ENCODE measurements around the gene VIPR2. TPM values are rescaled to one million over a fixed set of nuclear protein-coding genes. Genes with fewer than 3 reads are reported as not detected.
"Not testable (repeated sequence)": the region's sequence is repeated elsewhere in the genome, so short reads cannot be mapped to it uniquely, and the experiment has no call there.

Gene VIPR2
- total RNA-seq, 1 experiment from 2014 or later = not detected

- H3K27ac ChIP-seq (ENCODE audit: low read length) = no peak overlapping the region
- H3K27me3 ChIP-seq (ENCODE audit: low read length) = no peaks in the 10 kb centered on the region
- no peak overlapping the region for H3K9ac ChIP-seq (ENCODE audit: low read length)
- H4K20me1 ChIP-seq (ENCODE audit: insufficient read depth, low read depth, low read length) = no peaks in the 10 kb centered on the region
- no peaks in the 10 kb centered on the region for H3K79me2 ChIP-seq (ENCODE audit: low read length)
- no peaks in the 10 kb centered on the region for H3K36me3 ChIP-seq (ENCODE audit: insufficient read depth, low read length)
- no peaks in the 10 kb centered on the region for H3K4me1 ChIP-seq (ENCODE audit: low read length)
- H3K9me3 ChIP-seq (ENCODE audit: low read length) = no peaks in the 10 kb centered on the region
- no peak overlapping the region for H3K4me2 ChIP-seq (ENCODE audit: low read depth, low read length, poor library complexity, severe bottlenecking)
- no peak overlapping the region for H3K4me3 ChIP-seq (ENCODE audit: low read length)
- DNase-seq = no peak
- H2AFZ ChIP-seq (ENCODE audit: low read length) = no peak overlapping the region
- no peaks in the 10 kb centered on the region for H3K9me2 ChIP-seq (replicated peaks; ENCODE audit: insufficient read depth, low read length)
Observed at GRCh38 chr7:159005618-159006017, 139.0 kb downstream of the VIPR2 start.

- Histone ChIP-seq H4K20me1 (ENCODE audit: insufficient read depth, low read depth, low read length) (no peaks in the 10 kb centered on the region), H3K27ac (ENCODE audit: low read length) (no peak overlapping the region), H2AFZ (ENCODE audit: low read length) (no peak overlapping the region), H3K4me3 (ENCODE audit: low read length) (no peak overlapping the region), H3K9me3 (ENCODE audit: low read length) (no peaks in the 10 kb centered on the region), H3K9ac (ENCODE audit: low read length) (no peak overlapping the region), H3K27me3 (ENCODE audit: low read length) (no peaks in the 10 kb centered on the region), H3K9me2 (replicated peaks; ENCODE audit: insufficient read depth, low read length) (no peaks in the 10 kb centered on the region), H3K36me3 (ENCODE audit: insufficient read depth, low read length) (no peaks in the 10 kb centered on the region), H3K4me2 (ENCODE audit: low read depth, low read length, poor library complexity, severe bottlenecking) (no peak overlapping the region), H3K4me1 (ENCODE audit: low read length) (no peaks in the 10 kb centered on the region), H3K79me2 (ENCODE audit: low read length) (no peaks in the 10 kb centered on the region)
- no peak for DNase-seq
Observed at GRCh38 chr7:159004411-159004810, 140.3 kb downstream of the VIPR2 start.

GRCh38 chr7:159001811-159002210 lies 142.9 kb downstream of the VIPR2 start:
- Histone ChIP-seq H3K27ac (ENCODE audit: low read length) (no peak overlapping the region), H3K9ac (ENCODE audit: low read length) (no peak overlapping the region), H3K4me3 (ENCODE audit: low read length) (no peak overlapping the region)

GRCh38 chr7:159000859-159001435 lies 143.7 kb downstream of the VIPR2 start:
- peak; percentile 51 for DNase-seq
- H3K27me3 ChIP-seq (ENCODE audit: low read length) = no peaks in the 10 kb centered on the region
- no peak overlapping the region for H2AFZ ChIP-seq (ENCODE audit: low read length)

More at GRCh38 chr7:159001811-159002210, 142.9 kb downstream of the VIPR2 start:
- H3K27me3 ChIP-seq (ENCODE audit: low read length) = no peaks in the 10 kb centered on the region
- H4K20me1 ChIP-seq (ENCODE audit: insufficient read depth, low read depth, low read length) = no peaks in the 10 kb centered on the region
- no peaks in the 10 kb centered on the region for H3K9me3 ChIP-seq (ENCODE audit: low read length)
- H3K79me2 ChIP-seq (ENCODE audit: low read length) = no peaks in the 10 kb centered on the region
- no peaks in the 10 kb centered on the region for H3K9me2 ChIP-seq (replicated peaks; ENCODE audit: insufficient read depth, low read length)
- no peak overlapping the region for H2AFZ ChIP-seq (ENCODE audit: low read length)
- no peak for DNase-seq
- no peak overlapping the region for H3K4me2 ChIP-seq (ENCODE audit: low read depth, low read length, poor library complexity, severe bottlenecking)
- H3K36me3 ChIP-seq (ENCODE audit: insufficient read depth, low read length) = no peaks in the 10 kb centered on the region
- no peaks in the 10 kb centered on the region for H3K4me1 ChIP-seq (ENCODE audit: low read length)

GRCh38 chr7:159000070-159000469 lies 144.6 kb downstream of the VIPR2 start:
- Histone ChIP-seq H3K4me2 (ENCODE audit: low read depth, low read length, poor library complexity, severe bottlenecking) (no peak overlapping the region), H3K4me3 (ENCODE audit: low read length) (no peak overlapping the region), H3K9ac (ENCODE audit: low read length) (no peak overlapping the region), H3K27me3 (ENCODE audit: low read length) (no peaks in the 10 kb centered on the region), H4K20me1 (ENCODE audit: insufficient read depth, low read depth, low read length) (no peaks in the 10 kb centered on the region), H3K79me2 (ENCODE audit: low read length) (no peaks in the 10 kb centered on the region), H3K27ac (ENCODE audit: low read length) (no peak overlapping the region), H3K9me3 (ENCODE audit: low read length) (no peaks in the 10 kb centered on the region), H3K4me1 (ENCODE audit: low read length) (no peaks in the 10 kb centered on the region), H3K36me3 (ENCODE audit: insufficient read depth, low read length) (no peaks in the 10 kb centered on the region), H2AFZ (ENCODE audit: low read length) (no peak overlapping the region), H3K9me2 (replicated peaks; ENCODE audit: insufficient read depth, low read length) (no peaks in the 10 kb centered on the region)
- DNase-seq = no peak

More at GRCh38 chr7:159000859-159001435, 143.7 kb downstream of the VIPR2 start:
- Histone ChIP-seq H3K4me3 (ENCODE audit: low read length) (no peak overlapping the region), H3K4me2 (ENCODE audit: low read depth, low read length, poor library complexity, severe bottlenecking) (no peak overlapping the region), H3K4me1 (ENCODE audit: low read length) (no peaks in the 10 kb centered on the region), H4K20me1 (ENCODE audit: insufficient read depth, low read depth, low read length) (no peaks in the 10 kb centered on the region), H3K9me3 (ENCODE audit: low read length) (no peaks in the 10 kb centered on the region), H3K9me2 (replicated peaks; ENCODE audit: insufficient read depth, low read length) (no peaks in the 10 kb centered on the region), H3K9ac (ENCODE audit: low read length) (no peak overlapping the region), H3K27ac (ENCODE audit: low read length) (no peak overlapping the region), H3K79me2 (ENCODE audit: low read length) (no peaks in the 10 kb centered on the region), H3K36me3 (ENCODE audit: insufficient read depth, low read length) (no peaks in the 10 kb centered on the region)

GRCh38 chr7:158999496-158999895 lies 145.2 kb downstream of the VIPR2 start:
- H3K9ac ChIP-seq (ENCODE audit: low read length) = no peak overlapping the region
- no peak overlapping the region for H3K4me3 ChIP-seq (ENCODE audit: low read length)

GRCh38 chr7:158998261-158998660 lies 146.4 kb downstream of the VIPR2 start:
- not testable (repeated sequence) for H3K9me2 ChIP-seq (replicated peaks; ENCODE audit: insufficient read depth, low read length); DNase-seq; H3K9ac ChIP-seq (ENCODE audit: low read length); H3K4me1 ChIP-seq (ENCODE audit: low read length); H3K9me3 ChIP-seq (ENCODE audit: low read length); H3K79me2 ChIP-seq (ENCODE audit: low read length); H2AFZ ChIP-seq (ENCODE audit: low read length); H3K27me3 ChIP-seq (ENCODE audit: low read length); H3K27ac ChIP-seq (ENCODE audit: low read length); H3K36me3 ChIP-seq (ENCODE audit: insufficient read depth, low read length); H3K4me3 ChIP-seq (ENCODE audit: low read length); H3K4me2 ChIP-seq (ENCODE audit: low read depth, low read length, poor library complexity, severe bottlenecking); H4K20me1 ChIP-seq (ENCODE audit: insufficient read depth, low read depth, low read length)

More at GRCh38 chr7:158999496-158999895, 145.2 kb downstream of the VIPR2 start:
- H3K4me1 ChIP-seq (ENCODE audit: low read length) = no peaks in the 10 kb centered on the region
- no peaks in the 10 kb centered on the region for H3K36me3 ChIP-seq (ENCODE audit: insufficient read depth, low read length)
- no peaks in the 10 kb centered on the region for H3K27me3 ChIP-seq (ENCODE audit: low read length)
- no peak for DNase-seq
- no peak overlapping the region for H3K4me2 ChIP-seq (ENCODE audit: low read depth, low read length, poor library complexity, severe bottlenecking)
- no peaks in the 10 kb centered on the region for H4K20me1 ChIP-seq (ENCODE audit: insufficient read depth, low read depth, low read length)
- H2AFZ ChIP-seq (ENCODE audit: low read length) = no peak overlapping the region
- no peaks in the 10 kb centered on the region for H3K9me3 ChIP-seq (ENCODE audit: low read length)
- H3K9me2 ChIP-seq (replicated peaks; ENCODE audit: insufficient read depth, low read length) = no peaks in the 10 kb centered on the region
- H3K79me2 ChIP-seq (ENCODE audit: low read length) = no peaks in the 10 kb centered on the region
- H3K27ac ChIP-seq (ENCODE audit: low read length) = no peak overlapping the region

GRCh38 chr7:158997471-158997870 lies 147.2 kb downstream of the VIPR2 start:
- Histone ChIP-seq H3K4me3 (ENCODE audit: low read length) (no peak overlapping the region), H2AFZ (ENCODE audit: low read length) (no peak overlapping the region), H3K27ac (ENCODE audit: low read length) (no peak overlapping the region)

GRCh38 chr7:158997110-158997453 lies 147.6 kb downstream of the VIPR2 start:
- no peaks in the 10 kb centered on the region for H3K36me3 ChIP-seq (ENCODE audit: insufficient read depth, low read length)
- H3K4me3 ChIP-seq (ENCODE audit: low read length) = no peak overlapping the region
- no peaks in the 10 kb centered on the region for H3K79me2 ChIP-seq (ENCODE audit: low read length)
- no peak overlapping the region for H3K9ac ChIP-seq (ENCODE audit: low read length)
- no peak overlapping the region for H3K27ac ChIP-seq (ENCODE audit: low read length)
- no peak overlapping the region for H2AFZ ChIP-seq (ENCODE audit: low read length)
- H4K20me1 ChIP-seq (ENCODE audit: insufficient read depth, low read depth, low read length) = no peaks in the 10 kb centered on the region
- no peaks in the 10 kb centered on the region for H3K4me1 ChIP-seq (ENCODE audit: low read length)
- H3K9me3 ChIP-seq (ENCODE audit: low read length) = no peaks in the 10 kb centered on the region
- DNase-seq = no peak
- no peaks in the 10 kb centered on the region for H3K27me3 ChIP-seq (ENCODE audit: low read length)
- no peaks in the 10 kb centered on the region for H3K9me2 ChIP-seq (replicated peaks; ENCODE audit: insufficient read depth, low read length)
- H3K4me2 ChIP-seq (ENCODE audit: low read depth, low read length, poor library complexity, severe bottlenecking) = no peak overlapping the region

More at GRCh38 chr7:158997471-158997870, 147.2 kb downstream of the VIPR2 start:
- H4K20me1 ChIP-seq (ENCODE audit: insufficient read depth, low read depth, low read length) = no peaks in the 10 kb centered on the region
- no peaks in the 10 kb centered on the region for H3K36me3 ChIP-seq (ENCODE audit: insufficient read depth, low read length)
- H3K4me2 ChIP-seq (ENCODE audit: low read depth, low read length, poor library complexity, severe bottlenecking) = no peak overlapping the region
- H3K9me3 ChIP-seq (ENCODE audit: low read length) = no peaks in the 10 kb centered on the region
- no peaks in the 10 kb centered on the region for H3K79me2 ChIP-seq (ENCODE audit: low read length)
- H3K9ac ChIP-seq (ENCODE audit: low read length) = no peak overlapping the region
- no peak for DNase-seq
- no peaks in the 10 kb centered on the region for H3K27me3 ChIP-seq (ENCODE audit: low read length)
- no peaks in the 10 kb centered on the region for H3K4me1 ChIP-seq (ENCODE audit: low read length)
- H3K9me2 ChIP-seq (replicated peaks; ENCODE audit: insufficient read depth, low read length) = no peaks in the 10 kb centered on the region

Measured in Karpas-422 (cell line).